Heart left ventricle (tissue), 16 donors: ENCODE measurements around the gene SLC2A5. TPM values are rescaled to one million over a fixed set of nuclear protein-coding genes. Genes with fewer than 3 reads are reported as not detected.

Source experiments
- ATAC-seq, 4 donors: fragments of 200-7000 bp; cut with Tn5 transposase; one replicate each; pipeline ENCODE4 v1.9.1; 2020 to 2022; ENCODE audit warnings: moderate library complexity in 4 of 4, mild to moderate bottlenecking in 3 of 4, moderate number of reproducible peaks in 1 of 4
- DNase-seq, 5 donors: peaks; one replicate each; pipeline ENCODE4 v3.0.0-alpha.2; 2020
- H3K27ac ChIP-seq, 12 donors: fragments of 200-600 bp; sonication (generic) in 4 of 12; one replicate each; pipeline versions ENCODE4 v1.5.0 to v1.8.0; 2016 to 2022; ENCODE audit warnings: mild to moderate bottlenecking in 2 of 12
- H3K27me3 ChIP-seq, 9 donors: fragments of 200-600 bp; sonication (generic) in 2 of 9; one replicate each; pipeline versions ENCODE4 v1.5.1 to v1.8.0; 2016 to 2022; ENCODE audit warnings: mild to moderate bottlenecking in 3 of 9
- H3K36me3 ChIP-seq, 9 donors: fragments of 200-600 bp; sonication (generic) in 2 of 9; one replicate each; pipeline versions ENCODE4 v1.5.0 to v1.8.0; 2018 to 2022; ENCODE audit warnings: mild to moderate bottlenecking in 2 of 9
- H3K4me1 ChIP-seq, 12 donors: fragments of 200-600 bp; sonication (generic) in 4 of 12; one replicate each; pipeline versions ENCODE4 v1.5.0 to v1.8.0; 2016 to 2022; ENCODE audit warnings: mild to moderate bottlenecking in 3 of 12
- H3K4me3 ChIP-seq, 12 donors: fragments of 200-600 bp; sonication (generic) in 4 of 12; one replicate each; pipeline versions ENCODE4 v1.5.0 to v1.8.0; 2017 to 2022; ENCODE audit warnings: mild to moderate bottlenecking in 9 of 12, moderate library complexity in 4 of 12
- H3K9me3 ChIP-seq, 12 donors: fragments of 200-600 bp; sonication (generic) in 4 of 12; one replicate each; pipeline versions ENCODE4 v1.5.0 to v1.8.0; 2016 to 2022; ENCODE audit warnings: mild to moderate bottlenecking in 1 of 12
- POLR2A ChIP-seq, 2 donors: fragments of 450-650 bp; IDR thresholded peaks; one replicate each; pipeline ENCODE4 v1.6.1; 2017; ENCODE audit warnings: antibody characterized with exemption in 2 of 2, mild to moderate bottlenecking in 2 of 2, moderate library complexity in 2 of 2
- WGBS, 4 donors: extraction: QIAGEN DNeasy Blood & Tissue Kit in 2 of 4; methylation state at CpG; one replicate each; pipeline versions ENCODE4 v1.1.5 to v1.1.7; 2013 to 2018; 5-methylcytosine and 5-hydroxymethylcytosine counted together
- intact Hi-C, 10 donors: fragments of 100-400 bp; cut with DNase I; formaldehyde crosslinking; loops; one replicate each; pipeline versions ENCODE4 v1.11.1 to v1.14.2; 2022
- polyA plus RNA-seq, 2 donors: library from polyadenylated mRNA; stranded (reverse); fragments of 200-250 nt; gene quantifications; one replicate each; pipeline ENCODE4 v1.2.3, GENCODE V29; 2013
- total RNA-seq, 9 donors: library from RNA; depleted of rRNA in 2 of 9; stranded (reverse); fragments of >200 nt in 2 of 9; fragmentation: NEBNext Ultra II Directional in 3 of 9; extraction: Animal tissue kit (Norgen Biotek cat#: 25700) in 3 of 9; gene quantifications; one replicate each; pipeline versions ENCODE4 v1.1.0 to v1.2.4, GENCODE V29; 2016 to 2023
- TF ChIP-seq, protein P1 (sequence below), 12 donors: fragments of 200-600 bp; sonication (generic) in 4 of 12; IDR thresholded peaks; one replicate each; pipeline versions ENCODE4 v1.5.0 to v1.8.0; 2018 to 2022; ENCODE audit warnings: antibody characterized with exemption in 12 of 12, mild to moderate bottlenecking in 5 of 12
- donor health status: ischemic (EF 13 %, LVEDD 7.1; RV severe dilation, severe dysfunction).
- donor health status: healthy with polysubstance abuse.
- donor health status: DM: no; HTN: yes; CAD: no.
- donor health status: DM: no; HTN: no; CAD: no.
- donor health status: ischemic (EF 25% LVEDD 6.9; RV normal size, moderate dysfunction).
- donor health status: ischemic (EF 25% LVEDD 5.7; RV mildly dilated, moderate dysfunction).
- donor health status: healthy.
- donor health status: DM: yes; HTN: yes; CAD: no.
- donor health status: ischemic (EF 35%, LVEDD 5.7; RV mildly dilated, moderate dysfunction).
- donor health status: nonischemic (EF 11% LVEDD 7.7; RV severe dilation, severe dysfunction).
- donor health status: DM: yes; HTN: yes; CAD: no.
- donor health status: PGD.
- donor health status: ischemic (EF 29% LVEDD 5.4; RV normal size, mild dysfunction).
- donor health status: nonischemic (EF 23%, LVEDD 6.1; RV moderate dilation, normal function).

SLC2A5 gene
- total and polyA plus RNA-seq, 11 donors = 0.86 to 15.8 (median 2.3) TPM

- Histone ChIP-seq H3K36me3 (peaks cover 0 to 35% (median 20%) of the 10 kb centered on the region in 9 donors), H3K9me3 (no peaks in the 10 kb centered on the region), H3K4me3 (no peak overlapping the region), H3K27ac (no peak overlapping the region), H3K4me1 (peaks cover 0 to 17% (median 0%) of the 10 kb centered on the region in 12 donors), H3K27me3 (no peaks in the 10 kb centered on the region)
- peak in 2 of 5 donors; percentile 35 to 41 for DNase-seq
- 41 to 63% (median 56%) methylated on average over 4 of the region's 4 CpGs for WGBS, 4 donors
- TF ChIP-seq POLR2A (IDR thresholded peaks at IDR 0.05) = no peak
- TF ChIP-seq, protein P1, sequence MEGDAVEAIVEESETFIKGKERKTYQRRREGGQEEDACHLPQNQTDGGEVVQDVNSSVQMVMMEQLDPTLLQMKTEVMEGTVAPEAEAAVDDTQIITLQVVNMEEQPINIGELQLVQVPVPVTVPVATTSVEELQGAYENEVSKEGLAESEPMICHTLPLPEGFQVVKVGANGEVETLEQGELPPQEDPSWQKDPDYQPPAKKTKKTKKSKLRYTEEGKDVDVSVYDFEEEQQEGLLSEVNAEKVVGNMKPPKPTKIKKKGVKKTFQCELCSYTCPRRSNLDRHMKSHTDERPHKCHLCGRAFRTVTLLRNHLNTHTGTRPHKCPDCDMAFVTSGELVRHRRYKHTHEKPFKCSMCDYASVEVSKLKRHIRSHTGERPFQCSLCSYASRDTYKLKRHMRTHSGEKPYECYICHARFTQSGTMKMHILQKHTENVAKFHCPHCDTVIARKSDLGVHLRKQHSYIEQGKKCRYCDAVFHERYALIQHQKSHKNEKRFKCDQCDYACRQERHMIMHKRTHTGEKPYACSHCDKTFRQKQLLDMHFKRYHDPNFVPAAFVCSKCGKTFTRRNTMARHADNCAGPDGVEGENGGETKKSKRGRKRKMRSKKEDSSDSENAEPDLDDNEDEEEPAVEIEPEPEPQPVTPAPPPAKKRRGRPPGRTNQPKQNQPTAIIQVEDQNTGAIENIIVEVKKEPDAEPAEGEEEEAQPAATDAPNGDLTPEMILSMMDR (IDR thresholded peaks at IDR 0.05) = peak; percentile 17 to 69 (median 58)
- intact Hi-C loops = loop anchor here (1.0 to 10.0 kb wide), 7 partner anchors 89 to 187 kb away; no protein-coding TSS in a partner anchor
- ATAC-seq = peak; percentile 48 to 73 (median 68)
Measured at GRCh38 chr1:9101510-9102146, 32.2 kb upstream of the SLC2A5 start.

DNA sequence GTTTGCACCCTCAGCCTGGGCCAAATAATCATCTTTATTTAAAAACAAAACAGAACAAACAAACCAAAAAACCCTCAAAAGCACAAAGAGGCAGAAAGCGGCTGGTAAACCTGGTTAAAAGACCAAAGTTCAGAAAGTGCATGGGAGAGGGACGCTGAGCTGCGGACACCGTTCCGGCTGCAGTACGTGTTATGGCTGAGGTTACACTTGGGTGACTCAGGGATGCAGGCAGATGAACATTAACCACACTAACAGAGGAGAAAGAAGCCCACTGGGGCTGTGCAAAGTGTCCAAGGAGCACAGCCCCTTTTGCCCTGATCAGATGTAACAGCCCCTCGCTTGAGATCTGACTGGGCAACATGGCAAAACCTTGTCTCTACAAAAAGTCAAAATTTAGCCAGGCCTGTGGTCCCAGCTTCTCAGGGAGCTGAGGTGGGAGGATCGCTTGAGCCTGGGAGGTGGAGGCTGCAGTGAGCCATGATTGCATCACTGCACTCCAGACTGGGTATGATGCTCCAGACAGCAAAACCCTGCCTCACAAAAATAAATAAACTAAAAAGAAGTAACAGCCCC, 31.1 kb upstream of the SLC2A5 start:
- H3K27ac ChIP-seq = no peak overlapping the region
- peaks cover 0 to 32% (median 20%) of the 10 kb centered on the region in 9 donors for H3K36me3 ChIP-seq
- peaks cover 0 to 17% (median 0%) of the 10 kb centered on the region in 12 donors for H3K4me1 ChIP-seq
- H3K27me3 ChIP-seq = no peaks in the 10 kb centered on the region
- ATAC-seq (no peak), DNase-seq (no peak)
- TF ChIP-seq, protein P1 (IDR thresholded peaks at IDR 0.05) = no peak
- intact Hi-C loops = loop anchor here (1.0 to 10.0 kb wide), 7 partner anchors 88 to 186 kb away; no protein-coding TSS in a partner anchor
- WGBS, 4 donors = 94 to 96% (median 95%) methylated on average over 7 to 8 of the region's 8 CpGs
- peaks cover 0 to 8% (median 2%) of the 10 kb centered on the region in 12 donors for H3K9me3 ChIP-seq
- no peak overlapping the region for H3K4me3 ChIP-seq

DNA sequence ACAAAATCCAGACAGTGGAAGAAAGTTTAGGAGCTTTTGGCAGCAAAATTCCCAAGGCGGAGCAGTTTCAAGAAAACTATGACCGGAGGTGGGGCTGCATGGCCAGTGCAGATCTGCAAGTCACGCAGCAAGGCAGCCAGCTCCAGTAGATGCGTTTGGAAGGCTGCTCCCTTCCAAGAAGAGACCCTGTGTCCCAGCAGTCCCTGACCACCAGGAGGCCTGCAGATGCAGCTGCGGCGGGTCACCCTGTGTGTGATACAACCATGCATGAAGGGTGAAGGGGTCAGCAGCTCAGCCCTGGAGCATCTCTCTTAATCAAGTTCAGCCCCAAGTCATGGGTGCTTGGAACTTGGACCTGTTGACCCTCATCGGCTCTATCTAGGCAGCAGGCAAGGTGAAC, 30.1 kb upstream of the SLC2A5 start:
- intact Hi-C loops = loop anchor here in 6 of 10 donors (2.0 to 10.0 kb wide), 6 partner anchors 65 to 185 kb away; no protein-coding TSS in a partner anchor
- H3K36me3 ChIP-seq = peaks cover 0 to 32% (median 20%) of the 10 kb centered on the region in 9 donors
- WGBS, 4 donors = 76 to 90% (median 83%) methylated on average over 5 to 7 of the region's 7 CpGs
- H3K4me1 ChIP-seq = peaks cover 0 to 17% (median 0%) of the 10 kb centered on the region in 12 donors
- H3K27me3 ChIP-seq = no peaks in the 10 kb centered on the region
- TF ChIP-seq POLR2A (IDR thresholded peaks at IDR 0.05) = no peak
- TF ChIP-seq, protein P1 (IDR thresholded peaks at IDR 0.05) = no peak
- peaks cover 0 to 9% (median 2%) of the 10 kb centered on the region in 12 donors for H3K9me3 ChIP-seq
- ATAC-seq (no peak), DNase-seq (no peak)
- no peak overlapping the region for H3K4me3 ChIP-seq
- no peak overlapping the region for H3K27ac ChIP-seq
